Activated CD8-positive, alpha-beta memory T cell treated with anti-CD3 and anti-CD28 coated beads, Interleukin-2, amount 50 U/mL, for 24 hours (primary cell): ENCODE data around the gene TP73.

ENCODE experiments used
- DNase-seq: peaks from one replicate; pipeline ENCODE4 v3.0.0-alpha.2; 2020; ENCODE audit errors: extremely low read depth

The TP73 gene

GRCh38 chr1:3651930-3652547 lies at the start of gene TP73:
TP73 (plus strand) TSS chr1:3652516; CDS start chr1:3682366, 29,850 bp downstream.
- DNase-seq: no peak

- no peak for DNase-seq
These were observed 49.2 kb upstream of the TP73 start for GRCh38 chr1:3603156-3603555.

- DNase-seq: no peak
These were observed 48.5 kb upstream of the TP73 start for GRCh38 chr1:3603571-3604467.

- DNase-seq: no peak
These were observed 47.8 kb upstream of the TP73 start for GRCh38 chr1:3604468-3604974.

- DNase-seq: no peak
These were observed 47.1 kb upstream of the TP73 start for GRCh38 chr1:3604997-3605823.

- DNase-seq: no peak
These were observed 45.3 kb upstream of the TP73 start for GRCh38 chr1:3606779-3607702.

GRCh38 chr1:3607703-3608065 lies 44.6 kb upstream of the TP73 start:
- no peak for DNase-seq

GRCh38 chr1:3608154-3608553 lies 44.2 kb upstream of the TP73 start:
- DNase-seq: no peak

- DNase-seq: no peak
These were observed 43.1 kb upstream of the TP73 start for GRCh38 chr1:3609016-3609768.

- no peak for DNase-seq
These were observed 42.4 kb upstream of the TP73 start for GRCh38 chr1:3609769-3610526.

- DNase-seq: no peak
These were observed 41.7 kb upstream of the TP73 start for GRCh38 chr1:3610527-3611169.

- no peak for DNase-seq
These were observed 40.9 kb upstream of the TP73 start, which contains the start of gene MEGF6 for GRCh38 chr1:3611170-3612019. MEGF6 (minus strand) TSS chr1:3611508; CDS start chr1:3611268, 240 bp downstream.

GRCh38 chr1:3612123-3612522 lies 40.2 kb upstream of the TP73 start:
- no peak for DNase-seq

GRCh38 chr1:3614755-3615742 lies 37.3 kb upstream of the TP73 start:
- DNase-seq: no peak

GRCh38 chr1:3616861-3617260 lies 35.5 kb upstream of the TP73 start:
- DNase-seq: no peak

GRCh38 chr1:3617806-3618345 lies 34.4 kb upstream of the TP73 start:
- DNase-seq: no peak

- no peak for DNase-seq
These were observed 33.8 kb upstream of the TP73 start for GRCh38 chr1:3618531-3618880.
